ENCODE results near the gene PRIMA1.

Gene PRIMA1

GRCh38 chr14:93716002-93716745 lies 72.1 kb downstream of the PRIMA1 start:
- DNase-seq (ENCODE audit: low read depth, low spot score): no peak
- in situ Hi-C loops (cut with HindIII; ENCODE audit: low sequenced_read_pairs): no loop called here
- no peak for TF ChIP-seq CTCF (IDR thresholded peaks at IDR 0.05; ENCODE audit: low read depth, low read length)
- H3K4me3 ChIP-seq (ENCODE audit: low read depth, low read length): no peak overlapping the region

- in situ Hi-C loops (cut with HindIII; ENCODE audit: low sequenced_read_pairs): no loop called here
- no peak for TF ChIP-seq CTCF (IDR thresholded peaks at IDR 0.05; ENCODE audit: low read depth, low read length)
- H3K4me3 ChIP-seq (ENCODE audit: low read depth, low read length): no peak overlapping the region
- no peak for DNase-seq (ENCODE audit: low read depth, low spot score)
Measured at GRCh38 chr14:93715279-93715927, 72.9 kb downstream of the PRIMA1 start.

GRCh38 chr14:93714605-93715004 lies 73.7 kb downstream of the PRIMA1 start:
- no peak for TF ChIP-seq CTCF (IDR thresholded peaks at IDR 0.05; ENCODE audit: low read depth, low read length)
- DNase-seq (ENCODE audit: low read depth, low spot score): no peak
- in situ Hi-C loops (cut with HindIII; ENCODE audit: low sequenced_read_pairs): no loop called here
- no peak overlapping the region for H3K4me3 ChIP-seq (ENCODE audit: low read depth, low read length)

GRCh38 chr14:93713726-93714405 lies 74.4 kb downstream of the PRIMA1 start:
- in situ Hi-C loops (cut with HindIII; ENCODE audit: low sequenced_read_pairs): no loop called here
- no peak overlapping the region for H3K4me3 ChIP-seq (ENCODE audit: low read depth, low read length)
- no peak for TF ChIP-seq CTCF (IDR thresholded peaks at IDR 0.05; ENCODE audit: low read depth, low read length)
- DNase-seq (ENCODE audit: low read depth, low spot score): no peak

GRCh38 chr14:93712838-93713724 lies 75.2 kb downstream of the PRIMA1 start:
- DNase-seq (ENCODE audit: low read depth, low spot score): no peak
- no peak for TF ChIP-seq CTCF (IDR thresholded peaks at IDR 0.05; ENCODE audit: low read depth, low read length)
- in situ Hi-C loops (cut with HindIII; ENCODE audit: low sequenced_read_pairs): no loop called here
- H3K4me3 ChIP-seq (ENCODE audit: low read depth, low read length): no peak overlapping the region
